Neural cell (in vitro differentiated cells): ENCODE results near the gene SH3PXD2A. TPM values are rescaled to one million over a fixed set of nuclear protein-coding genes. Genes with fewer than 3 reads are reported as not detected.

ENCODE experiments used
- H2AFZ ChIP-seq: fragments of 200-600, 300-800 bp; sonication (generic), shearing (Covaris generic); 2 replicates; pipeline ENCODE4 v1.6.0; 2014; ENCODE audit warnings: low read depth, mild to moderate bottlenecking, antibody characterized with exemption, low read length, moderate library complexity
- H3F3A ChIP-seq: fragments of 200-600 bp; shearing (Covaris generic); 2 replicates; pipeline ENCODE4 v1.6.1; 2016; ENCODE audit warnings: mild to moderate bottlenecking, moderate library complexity, mixed read lengths, antibody characterized with exemption, low read length; ENCODE audit not compliant: insufficient read depth, poor library complexity, severe bottlenecking
- H3K27ac ChIP-seq: fragments of 200-600, 300-800 bp; sonication (generic), shearing (Covaris generic); 2 replicates; pipeline ENCODE4 v1.5.1; 2014; ENCODE audit warnings: mild to moderate bottlenecking, low read length, moderate library complexity
- H3K27me3 ChIP-seq: fragments of 300-800, 200-600 bp; sonication (generic), shearing (Covaris generic); 2 replicates; pipeline ENCODE4 v1.6.0; 2014; ENCODE audit warnings: mild to moderate bottlenecking, low read depth, low read length, moderate library complexity; ENCODE audit not compliant: insufficient read depth
- H3K36me3 ChIP-seq: fragments of 300-800, 200-600 bp; sonication (generic), shearing (Covaris generic); 2 replicates; pipeline ENCODE4 v1.5.1; 2014; ENCODE audit warnings: mild to moderate bottlenecking, antibody characterized with exemption, low read length, moderate library complexity; ENCODE audit not compliant: insufficient read depth
- H3K4me2 ChIP-seq: fragments of 300-800, 200-600 bp; sonication (generic), shearing (Covaris generic); 2 replicates; pipeline ENCODE4 v1.6.0; 2014; ENCODE audit warnings: mild to moderate bottlenecking, low read length
- H3K4me3 ChIP-seq: fragments of 300-800, 200-600 bp; sonication (generic), shearing (Covaris generic); 2 replicates; pipeline ENCODE4 v1.5.1; 2014; ENCODE audit warnings: mild to moderate bottlenecking, low read length, moderate library complexity
- H3K79me2 ChIP-seq: fragments of 200-600 bp; shearing (Covaris generic); replicated peaks from 2 replicates; pipeline ENCODE4 v1.6.0; 2014; ENCODE audit warnings: mild to moderate bottlenecking, low read length, moderate library complexity; ENCODE audit not compliant: insufficient read depth
- H3K9ac ChIP-seq: fragments of 300-800, 200-600 bp; sonication (generic), shearing (Covaris generic); 2 replicates; pipeline ENCODE4 v1.6.1; 2016; ENCODE audit warnings: mild to moderate bottlenecking, low read length, mixed read lengths
- H3K9me2 ChIP-seq: fragments of 200-600 bp; shearing (Covaris generic); 2 replicates; pipeline ENCODE4 v1.6.1; 2016; ENCODE audit warnings: mild to moderate bottlenecking, low read length, mixed read lengths; ENCODE audit not compliant: insufficient read depth
- H3K9me3 ChIP-seq: fragments of 200-600, 300-800 bp; sonication (generic), shearing (Covaris generic); 2 replicates; pipeline ENCODE4 v1.6.1; 2016; ENCODE audit warnings: mild to moderate bottlenecking, mixed run types, low read length, moderate library complexity, mixed read lengths
- H4K20me1 ChIP-seq: fragments of 200-600 bp; shearing (Covaris generic); 2 replicates; pipeline ENCODE4 v1.6.1; 2016; ENCODE audit warnings: mild to moderate bottlenecking, mixed run types; ENCODE audit not compliant: insufficient read depth
- CTCF ChIP-seq: fragments of 450-650 bp; IDR thresholded peaks from 2 replicates; pipeline ENCODE4 v1.5.1; 2014; ENCODE audit warnings: antibody characterized with exemption, mild to moderate bottlenecking, moderate library complexity; ENCODE audit not compliant: poor library complexity, severe bottlenecking
- EP300 ChIP-seq: fragments of 450-650 bp; conservative IDR thresholded peaks from 2 replicates; pipeline ENCODE4 v1.6.1; 2014; ENCODE audit warnings: antibody characterized with exemption, mild to moderate bottlenecking, moderate library complexity; ENCODE audit not compliant: poor library complexity, severe bottlenecking
- EZH2 ChIP-seq: fragments of 200-600, 300-800 bp; shearing (Covaris generic), sonication (generic); IDR thresholded peaks from 2 replicates; pipeline ENCODE4 v1.6.1; 2014; ENCODE audit warnings: antibody characterized with exemption, low read length, borderline replicate concordance, mild to moderate bottlenecking; ENCODE audit not compliant: insufficient read depth, poor library complexity, severe bottlenecking
- MXI1 ChIP-seq: fragments of 450-650 bp; conservative IDR thresholded peaks from 2 replicates; pipeline ENCODE4 v1.6.1; 2014; ENCODE audit warnings: antibody characterized with exemption, mild to moderate bottlenecking; ENCODE audit not compliant: poor library complexity, severe bottlenecking
- POLR2AphosphoS5 ChIP-seq: IDR thresholded peaks from 2 replicates; pipeline ENCODE4 v1.6.1; 2012
- RAD21 ChIP-seq: fragments of 450-650 bp; conservative IDR thresholded peaks from 2 replicates; pipeline ENCODE4 v1.6.1; 2014; ENCODE audit warnings: antibody characterized with exemption, mild to moderate bottlenecking, moderate library complexity
- REST ChIP-seq: IDR thresholded peaks from 2 replicates; pipeline ENCODE4 v1.6.1; 2012; ENCODE audit warnings: borderline replicate concordance
- SMC3 ChIP-seq: fragments of 450-650 bp; conservative IDR thresholded peaks from 2 replicates; pipeline ENCODE4 v1.6.1; 2014; ENCODE audit warnings: antibody characterized with exemption, mild to moderate bottlenecking, moderate library complexity; ENCODE audit not compliant: poor library complexity
- TAF1 ChIP-seq: IDR thresholded peaks from 2 replicates; pipeline ENCODE4 v1.6.1; 2012; ENCODE audit warnings: low read depth
- polyA plus RNA-seq: library from polyadenylated mRNA; depleted of rRNA; stranded (reverse); fragments of >200 nt; gene quantifications from 2 replicates; pipeline ENCODE4 v1.2.3, GENCODE V29; 2014

Gene SH3PXD2A
- polyA plus RNA-seq, 1 donor from 2014 or later, result 5.2 TPM

GRCh38 chr10:103781329-103782061, 73.9 kb downstream of the SH3PXD2A start:
- Histone ChIP-seq H3K9me2 (no peaks in the 10 kb centered on the region), H3K79me2 (no peaks in the 10 kb centered on the region), H3K27ac (no peak overlapping the region), H3K9ac (no peak overlapping the region), H2AFZ (no peak overlapping the region), H3K27me3 (no peaks in the 10 kb centered on the region), H3K9me3 (no peaks in the 10 kb centered on the region), H3K4me3 (no peak overlapping the region), H3K4me2 (no peak overlapping the region), H4K20me1 (no peaks in the 10 kb centered on the region), H3K36me3 (no peaks in the 10 kb centered on the region), H3F3A (no peaks in the 10 kb centered on the region)
- TF ChIP-seq EZH2, result no peak
- TF ChIP-seq SMC3, result no peak
- no peak for TF ChIP-seq MXI1
- no peak for TF ChIP-seq REST
- TF ChIP-seq EP300, result no peak
- no peak for TF ChIP-seq CTCF
- TF ChIP-seq RAD21, result no peak
- no peak for TF ChIP-seq TAF1
- TF ChIP-seq POLR2AphosphoS5, result no peak

- H3K9me3 ChIP-seq, result no peaks in the 10 kb centered on the region
- no peak overlapping the region for H3K4me3 ChIP-seq
- H3K9me2 ChIP-seq, result no peaks in the 10 kb centered on the region
- no peaks in the 10 kb centered on the region for H4K20me1 ChIP-seq
- no peaks in the 10 kb centered on the region for H3F3A ChIP-seq
- H3K27me3 ChIP-seq, result no peaks in the 10 kb centered on the region
- no peaks in the 10 kb centered on the region for H3K79me2 ChIP-seq
- no peak overlapping the region for H3K27ac ChIP-seq
- no peak overlapping the region for H3K4me2 ChIP-seq
- no peak for TF ChIP-seq TAF1
- TF ChIP-seq CTCF, result no peak
- no peak for TF ChIP-seq REST
- no peak for TF ChIP-seq POLR2AphosphoS5
- no peak for TF ChIP-seq EZH2
- TF ChIP-seq MXI1, result no peak
- TF ChIP-seq SMC3, result no peak
- TF ChIP-seq RAD21, result no peak
- TF ChIP-seq EP300, result no peak
- no peaks in the 10 kb centered on the region for H3K36me3 ChIP-seq
- no peak overlapping the region for H3K9ac ChIP-seq
- H2AFZ ChIP-seq, result no peak overlapping the region
These were observed 74.9 kb downstream of the SH3PXD2A start for GRCh38 chr10:103780242-103781149.
